ENCODE results near the gene NOD2. TPM values are rescaled to one million over a fixed set of nuclear protein-coding genes. Genes with fewer than 3 reads are reported as not detected.

The NOD2 gene
- total and polyA plus RNA-seq, 4 donors, result 2.1 to 14.1 (median 5.9) TPM

DNA sequence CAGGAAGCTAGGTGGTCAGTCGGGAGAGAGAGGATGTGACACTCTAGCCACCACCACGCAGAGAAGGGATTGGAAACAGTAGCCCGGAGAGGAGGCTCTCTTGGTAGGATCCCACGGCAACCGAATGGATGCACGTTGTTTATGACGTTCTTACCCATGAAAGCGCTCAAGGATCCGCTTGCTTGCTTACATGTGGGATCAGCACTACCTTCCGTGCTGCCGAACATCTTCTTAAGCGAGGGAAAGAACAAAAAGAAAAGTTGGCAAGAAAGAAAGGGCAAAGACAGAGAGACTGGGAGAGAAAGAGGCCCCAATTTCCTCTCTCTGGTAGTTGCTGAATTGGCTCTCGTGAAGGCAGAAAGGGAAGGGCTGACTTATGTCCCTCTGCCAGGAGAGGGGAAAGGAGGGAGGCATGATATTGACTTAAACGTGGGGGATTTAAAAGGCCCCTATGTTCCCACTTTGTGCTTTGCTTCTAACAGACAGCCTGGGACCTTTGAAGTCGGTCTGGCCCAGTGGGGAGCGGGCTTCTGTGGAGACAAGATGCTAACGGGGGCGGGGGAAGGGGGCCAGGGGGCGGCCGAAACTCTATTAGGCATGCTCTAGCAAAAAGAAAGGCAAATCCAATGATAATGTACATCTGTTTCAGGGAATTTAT lies 47.7 kb upstream of the NOD2 start:
- ATAC-seq (ENCODE audit: insufficient read depth, low FRiP score) (no peak), DNase-seq (peak; percentile 59 to 81 (median 74))
- Histone ChIP-seq H3K4me3 (no peak overlapping the region), H3K9ac (ENCODE audit: insufficient read depth in 1 of 2, low read length in 2 of 2) (no peak overlapping the region), H3K9me3 (ENCODE audit: control insufficient read depth in 4 of 4, insufficient read depth in 3 of 4, low read length in 3 of 4) (peaks cover 0 to 4% (median 0%) of the 10 kb centered on the region in 4 donors), H3K27me3 (ENCODE audit: control insufficient read depth in 3 of 3, insufficient read depth in 3 of 3, low read length in 2 of 3) (no peaks in the 10 kb centered on the region), H3K4me1 (ENCODE audit: control insufficient read depth in 5 of 5, insufficient read depth in 5 of 5, low read length in 5 of 5) (peaks cover 0 to 26% (median 14%) of the 10 kb centered on the region in 5 donors), H3K36me3 (ENCODE audit: control insufficient read depth in 4 of 4, insufficient read depth in 4 of 4, low read length in 4 of 4) (peaks cover 0 to 29% (median 5%) of the 10 kb centered on the region in 4 donors), H3K27ac (ENCODE audit: low read depth in 1 of 2, low read length in 1 of 2) (no peak overlapping the region)
- TF ChIP-seq, protein P1, sequence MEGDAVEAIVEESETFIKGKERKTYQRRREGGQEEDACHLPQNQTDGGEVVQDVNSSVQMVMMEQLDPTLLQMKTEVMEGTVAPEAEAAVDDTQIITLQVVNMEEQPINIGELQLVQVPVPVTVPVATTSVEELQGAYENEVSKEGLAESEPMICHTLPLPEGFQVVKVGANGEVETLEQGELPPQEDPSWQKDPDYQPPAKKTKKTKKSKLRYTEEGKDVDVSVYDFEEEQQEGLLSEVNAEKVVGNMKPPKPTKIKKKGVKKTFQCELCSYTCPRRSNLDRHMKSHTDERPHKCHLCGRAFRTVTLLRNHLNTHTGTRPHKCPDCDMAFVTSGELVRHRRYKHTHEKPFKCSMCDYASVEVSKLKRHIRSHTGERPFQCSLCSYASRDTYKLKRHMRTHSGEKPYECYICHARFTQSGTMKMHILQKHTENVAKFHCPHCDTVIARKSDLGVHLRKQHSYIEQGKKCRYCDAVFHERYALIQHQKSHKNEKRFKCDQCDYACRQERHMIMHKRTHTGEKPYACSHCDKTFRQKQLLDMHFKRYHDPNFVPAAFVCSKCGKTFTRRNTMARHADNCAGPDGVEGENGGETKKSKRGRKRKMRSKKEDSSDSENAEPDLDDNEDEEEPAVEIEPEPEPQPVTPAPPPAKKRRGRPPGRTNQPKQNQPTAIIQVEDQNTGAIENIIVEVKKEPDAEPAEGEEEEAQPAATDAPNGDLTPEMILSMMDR (IDR thresholded peaks at IDR 0.05; ENCODE audit: control extremely low read depth, extremely low read depth), result no peak
- WGBS, 2 donors, result 69 to 80% methylated on average over 20 of the region's 20 CpGs

DNA sequence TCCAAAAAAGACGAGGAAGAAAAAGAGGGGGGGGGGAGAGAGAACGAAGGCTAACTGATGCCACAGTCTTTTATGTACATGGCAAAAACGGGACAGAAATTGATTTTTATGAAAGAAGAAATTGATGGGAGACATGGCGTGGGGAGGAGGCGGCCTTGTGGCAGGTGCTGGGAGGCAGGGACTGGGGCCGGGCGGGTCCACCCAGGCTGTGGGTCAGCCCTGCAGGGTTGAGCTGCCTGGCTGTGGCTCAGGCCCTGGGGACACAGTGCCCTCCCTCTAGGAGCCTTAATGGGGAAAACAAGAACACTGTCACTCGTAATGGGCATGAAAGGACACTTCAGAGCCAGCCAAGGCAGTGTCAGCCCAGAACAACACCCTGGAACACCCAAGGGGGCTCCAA lies 47.1 kb upstream of the NOD2 start:
- Histone ChIP-seq H3K9me3 (ENCODE audit: control insufficient read depth in 4 of 4, insufficient read depth in 3 of 4, low read length in 3 of 4) (peaks cover 0 to 4% (median 0%) of the 10 kb centered on the region in 4 donors), H3K9ac (ENCODE audit: insufficient read depth in 1 of 2, low read length in 2 of 2) (no peak overlapping the region), H3K27me3 (ENCODE audit: control insufficient read depth in 3 of 3, insufficient read depth in 3 of 3, low read length in 2 of 3) (no peaks in the 10 kb centered on the region), H3K36me3 (ENCODE audit: control insufficient read depth in 4 of 4, insufficient read depth in 4 of 4, low read length in 4 of 4) (peaks cover 0 to 29% (median 5%) of the 10 kb centered on the region in 4 donors), H3K27ac (ENCODE audit: low read depth in 1 of 2, low read length in 1 of 2) (no peak overlapping the region), H3K4me3 (no peak overlapping the region), H3K4me1 (ENCODE audit: control insufficient read depth in 5 of 5, insufficient read depth in 5 of 5, low read length in 5 of 5) (peaks cover 0 to 26% (median 14%) of the 10 kb centered on the region in 5 donors)
- ATAC-seq (ENCODE audit: insufficient read depth, low FRiP score), result no peak
- no peak for DNase-seq
- WGBS, 2 donors, result 78 to 91% methylated on average over 8 of the region's 8 CpGs
- TF ChIP-seq, protein P1 (IDR thresholded peaks at IDR 0.05; ENCODE audit: control extremely low read depth, extremely low read depth), result no peak

DNA sequence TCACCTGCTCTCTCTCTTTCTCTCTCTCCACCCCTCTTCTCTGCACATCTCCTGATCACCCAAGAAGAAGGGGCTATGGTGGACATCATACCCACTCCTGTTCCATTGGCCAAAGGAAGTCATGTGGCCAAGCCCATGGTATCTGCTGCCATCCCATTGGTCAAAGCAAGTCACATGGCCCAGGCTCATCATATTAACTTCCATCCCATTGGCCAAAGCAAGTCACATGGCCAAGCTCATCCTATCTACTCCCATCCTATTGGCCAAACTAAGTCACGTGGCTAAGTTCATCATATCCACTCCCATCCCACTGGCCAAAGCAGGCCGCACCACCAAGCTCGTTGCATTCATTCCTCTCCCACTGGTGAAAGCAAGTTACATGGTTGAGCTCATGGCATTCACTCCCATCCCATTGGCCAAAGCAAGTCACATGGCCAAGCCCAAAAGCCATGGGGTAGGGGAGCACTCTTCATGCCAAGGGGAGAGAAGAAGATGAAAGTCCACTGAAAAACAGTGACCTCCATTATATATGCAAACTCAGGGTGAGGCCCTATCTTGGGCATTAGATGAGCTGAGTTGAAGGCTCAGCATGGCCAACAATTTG lies 41.5 kb upstream of the NOD2 start:
- no peak overlapping the region for H3K4me3 ChIP-seq
- H3K4me1 ChIP-seq (ENCODE audit: control insufficient read depth in 5 of 5, insufficient read depth in 5 of 5, low read length in 5 of 5), result peaks cover 0 to 4% (median 0%) of the 10 kb centered on the region in 5 donors
- peaks cover 0 to 25% (median 0%) of the 10 kb centered on the region in 4 donors for H3K36me3 ChIP-seq (ENCODE audit: control insufficient read depth in 4 of 4, insufficient read depth in 4 of 4, low read length in 4 of 4)
- ATAC-seq (ENCODE audit: insufficient read depth, low FRiP score) (no peak), DNase-seq (no peak)
- H3K27ac ChIP-seq (ENCODE audit: low read depth in 1 of 2, low read length in 1 of 2), result no peak overlapping the region
- H3K9ac ChIP-seq (ENCODE audit: insufficient read depth in 1 of 2, low read length in 2 of 2), result no peak overlapping the region
- 94 to 97% methylated on average over 3 of the region's 3 CpGs for WGBS, 2 donors
- TF ChIP-seq, protein P1 (IDR thresholded peaks at IDR 0.05; ENCODE audit: control extremely low read depth, extremely low read depth), result no peak
- H3K27me3 ChIP-seq (ENCODE audit: control insufficient read depth in 3 of 3, insufficient read depth in 3 of 3, low read length in 2 of 3), result no peaks in the 10 kb centered on the region
- H3K9me3 ChIP-seq (ENCODE audit: control insufficient read depth in 4 of 4, insufficient read depth in 3 of 4, low read length in 3 of 4), result peaks cover 0 to 3% (median 0%) of the 10 kb centered on the region in 4 donors
